ENCODE data around the gene SERTAD3.
"Not testable (repeated sequence)": the region's sequence is repeated elsewhere in the genome, so short reads cannot be mapped to it uniquely, and the experiment has no call there.

The SERTAD3 gene

GRCh38 chr19:40428197-40428596 is 15.9 kb downstream of the SERTAD3 start:
- not testable (repeated sequence) for DNase-seq (ENCODE audit: insufficient read length, low spot score); FAIRE-seq

DNA sequence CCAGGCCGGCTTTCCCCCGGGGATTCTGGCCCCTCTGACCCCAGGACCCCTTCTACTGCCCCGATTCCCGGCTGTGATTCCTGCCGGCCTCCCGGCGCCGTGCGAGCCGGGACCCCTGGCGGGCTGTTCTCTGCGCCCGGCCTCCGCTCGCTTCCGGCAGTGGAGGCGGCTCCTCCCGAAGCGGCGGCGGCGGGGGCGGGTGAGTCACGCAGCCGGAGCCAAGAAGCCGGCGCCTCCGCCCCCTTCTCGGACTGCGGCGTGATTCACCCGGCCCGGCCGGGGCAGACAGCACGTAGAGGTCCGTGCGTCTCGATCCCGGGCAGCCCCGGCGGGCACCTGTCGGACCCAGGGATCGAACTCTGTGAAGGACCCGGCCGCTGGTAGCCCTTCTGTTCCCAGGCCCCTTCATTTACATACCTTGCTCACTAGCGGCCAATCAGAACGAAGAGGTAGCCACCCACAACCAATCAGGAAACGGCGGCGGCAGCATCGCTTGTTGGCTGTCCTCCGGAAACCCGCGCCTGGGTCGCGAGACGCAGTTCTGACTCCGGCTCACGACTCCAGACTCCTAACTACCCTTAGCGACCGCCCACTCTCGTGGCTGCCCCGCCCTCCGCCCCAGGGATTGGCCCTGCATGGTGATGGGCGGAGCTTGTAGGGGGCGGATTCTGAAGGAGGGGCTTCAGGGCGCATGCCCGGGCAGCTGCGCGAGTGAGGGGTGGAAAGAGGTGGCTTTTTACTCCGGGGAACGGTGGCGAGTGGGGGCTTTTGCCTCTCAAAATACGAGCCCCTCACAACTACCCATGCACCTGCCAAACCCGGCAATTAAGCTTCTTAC is 18.5 kb downstream of the SERTAD3 start, which contains the start of gene SERTAD1:
TSS of gene SERTAD1 (minus strand) at position 543 of the 838 bp plus-strand sequence. CDS start 2,446 bp downstream, outside the sequence.
- peak; percentile 97 for DNase-seq (ENCODE audit: insufficient read length, low spot score)
- peak; percentile 92 for FAIRE-seq

DNA sequence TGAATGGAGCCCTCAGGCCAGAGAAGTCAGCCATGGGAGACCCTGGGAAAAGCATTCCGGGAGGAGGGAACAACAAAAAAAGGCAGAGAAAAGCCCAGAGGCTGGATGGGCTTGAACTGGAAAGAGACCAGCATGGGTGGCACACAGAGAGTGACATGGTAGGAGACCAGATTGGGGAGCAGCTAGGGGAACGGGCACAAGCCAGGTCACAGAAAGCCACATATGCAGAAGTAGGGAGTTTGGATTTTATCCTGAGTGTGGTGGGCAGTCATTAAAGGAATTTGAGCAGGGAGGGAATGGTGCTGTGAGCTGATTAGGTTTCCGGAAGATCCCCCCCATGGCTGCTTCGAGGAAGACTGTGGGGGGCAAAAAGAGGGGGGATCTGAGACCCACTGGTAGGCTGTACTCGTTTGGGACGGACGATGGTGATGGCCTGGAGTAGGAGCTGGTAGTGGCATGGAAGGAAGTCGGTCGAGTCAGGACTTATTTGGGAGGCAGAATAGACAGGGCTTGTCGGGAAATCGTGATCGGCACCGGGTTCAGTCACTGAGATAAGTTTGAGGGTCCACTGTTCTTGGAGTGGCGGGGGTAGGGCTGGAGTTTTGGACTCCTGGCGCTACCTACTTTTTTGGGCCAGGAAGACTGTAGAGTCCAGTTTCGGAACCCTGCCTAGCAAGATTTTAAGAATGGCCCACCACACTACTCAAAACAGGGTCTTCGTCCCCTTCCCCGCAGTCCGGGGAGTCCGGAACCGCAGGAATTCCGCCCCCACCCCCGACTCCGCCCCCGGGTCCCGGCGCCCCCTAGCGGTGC is 19.3 kb downstream of the SERTAD3 start:
- FAIRE-seq = no peak
- DNase-seq (ENCODE audit: insufficient read length, low spot score) = no peak

DNA sequence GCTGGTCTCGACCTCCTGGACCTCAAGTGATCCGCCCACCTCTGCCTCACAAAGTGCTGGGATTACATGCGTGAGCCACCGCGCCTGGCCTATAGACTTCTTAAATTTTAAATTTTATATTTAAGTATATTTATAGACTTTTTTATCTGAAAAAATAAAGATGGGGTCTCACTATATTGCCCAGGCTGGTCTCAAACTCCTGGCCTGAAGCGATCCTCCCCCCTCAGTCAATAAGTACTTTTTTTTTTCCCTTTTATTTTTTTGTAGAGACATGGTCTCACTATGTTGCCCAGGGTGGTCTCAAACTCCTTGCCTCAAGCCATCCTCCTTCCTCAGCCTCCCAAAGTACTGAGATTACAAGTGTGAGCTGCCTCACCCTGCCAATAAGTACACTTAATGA is 20.2 kb downstream of the SERTAD3 start:
- DNase-seq (ENCODE audit: insufficient read length, low spot score) (no peak), FAIRE-seq (no peak)

DNA sequence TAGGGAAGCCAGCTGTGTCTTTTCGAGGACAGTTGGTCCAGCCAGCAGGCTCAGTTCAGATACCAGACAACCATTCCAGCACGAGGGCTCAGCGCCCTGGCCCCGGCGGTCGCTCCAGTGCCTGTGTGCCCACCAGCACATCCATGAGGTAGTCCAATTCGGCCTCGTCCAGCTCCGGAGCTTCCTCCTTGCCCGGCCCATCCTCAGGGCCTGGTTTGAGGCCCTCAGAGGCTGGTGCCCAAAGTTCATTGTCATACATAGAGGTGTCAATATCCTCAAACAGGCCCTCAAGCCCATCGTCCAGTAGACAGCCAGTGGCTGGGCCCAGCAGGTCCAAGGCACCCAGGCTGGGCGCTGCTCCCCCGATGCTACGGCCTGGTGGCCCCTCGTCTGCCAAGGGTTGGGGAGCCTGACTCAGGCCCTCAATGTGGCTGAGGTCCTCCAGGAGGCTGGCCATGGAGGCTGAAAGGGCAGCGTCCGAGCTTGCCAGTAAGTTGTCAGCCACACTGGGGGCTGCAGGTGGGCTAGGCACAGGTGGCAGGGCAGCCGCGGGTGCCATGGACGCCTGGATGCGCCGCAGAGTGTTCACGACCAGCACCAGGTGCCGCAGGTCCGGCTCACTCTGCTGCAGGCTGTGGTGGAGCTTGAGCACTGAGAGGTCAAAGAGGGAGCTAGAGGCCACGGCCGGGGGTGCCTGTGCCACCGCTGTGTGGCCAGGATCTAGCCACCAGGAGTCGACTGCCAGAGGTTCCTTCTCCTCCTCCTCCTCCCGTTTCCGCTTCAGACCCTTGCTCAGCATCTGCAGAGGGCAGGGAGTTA is 21.2 kb downstream of the SERTAD3 start:
- FAIRE-seq = no peak
- DNase-seq (ENCODE audit: insufficient read length, low spot score) = no peak

DNA sequence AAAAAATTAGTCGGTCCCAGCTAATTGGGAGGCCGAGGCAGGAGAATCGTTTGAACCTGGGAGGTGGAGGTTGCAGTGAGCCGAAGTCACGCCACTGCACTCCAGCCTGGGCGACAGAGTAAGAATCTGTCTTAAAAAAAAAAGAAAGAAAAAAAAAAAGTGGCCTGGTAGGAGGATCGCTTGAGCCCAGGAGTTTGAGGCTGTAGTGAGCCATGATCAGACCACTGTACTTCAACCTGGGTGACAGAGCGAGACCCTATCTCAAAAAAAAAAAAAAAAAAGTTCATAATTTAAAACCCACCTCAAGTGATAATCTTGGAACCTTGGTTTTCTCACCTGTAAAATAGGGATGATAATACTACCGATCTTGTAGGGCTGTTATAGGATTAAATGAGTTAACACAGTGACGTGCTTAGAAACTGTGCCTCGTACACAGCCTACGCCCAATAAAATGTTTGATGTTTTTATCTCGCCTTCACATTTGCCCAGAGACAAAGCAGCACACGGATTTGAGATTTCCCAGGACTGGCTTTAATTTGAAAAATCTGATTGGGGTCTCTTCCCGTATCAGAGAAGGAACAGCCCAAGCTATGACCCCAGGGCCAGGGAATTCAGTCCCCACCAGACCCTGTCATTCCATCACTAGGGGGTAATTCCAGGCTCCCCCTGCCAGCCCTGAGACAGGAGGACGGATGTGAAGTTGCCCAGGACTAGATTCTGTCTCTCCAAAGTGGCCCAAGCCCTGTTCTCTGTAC is 22.0 kb downstream of the SERTAD3 start:
- DNase-seq (ENCODE audit: insufficient read length, low spot score) = no peak
- no peak for FAIRE-seq

- FAIRE-seq (peak; percentile 93), DNase-seq (ENCODE audit: insufficient read length, low spot score) (peak; percentile 92)
Measured at GRCh38 chr19:40420766-40421765, 23.1 kb downstream of the SERTAD3 start.

GRCh38 chr19:40420451-40420765 is 23.7 kb downstream of the SERTAD3 start:
- FAIRE-seq (no peak), DNase-seq (ENCODE audit: insufficient read length, low spot score) (no peak)

- FAIRE-seq (no peak), DNase-seq (ENCODE audit: insufficient read length, low spot score) (no peak)
Measured at GRCh38 chr19:40419780-40420179, 24.4 kb downstream of the SERTAD3 start.

DNA sequence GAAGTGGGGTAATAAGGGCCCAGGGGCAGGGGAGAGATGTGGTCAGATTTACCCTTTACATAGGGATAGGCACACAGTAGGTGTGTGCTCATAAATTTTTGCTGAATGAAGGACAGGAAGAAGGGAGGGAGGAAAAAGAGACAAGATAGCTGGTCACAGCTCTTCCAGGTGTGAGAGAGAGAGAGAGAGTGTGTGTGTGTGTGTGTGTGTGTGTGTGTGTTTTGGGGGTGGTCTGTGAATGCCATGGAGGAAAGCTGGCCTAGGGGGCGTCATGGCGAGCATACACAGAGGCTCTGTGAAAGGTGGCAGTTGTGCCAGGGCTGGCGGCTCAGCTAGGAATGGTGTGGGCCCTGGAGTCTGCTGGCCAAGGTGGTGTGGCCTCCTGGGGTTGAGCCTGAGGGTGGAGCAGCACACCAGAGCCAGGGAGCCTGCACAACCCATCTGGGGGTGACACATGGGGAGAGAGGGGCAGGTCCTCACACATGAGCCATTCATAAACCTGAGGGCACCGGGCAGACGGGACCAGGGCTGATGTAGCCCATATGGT is 25.0 kb downstream of the SERTAD3 start:
- FAIRE-seq (no peak), DNase-seq (ENCODE audit: insufficient read length, low spot score) (no peak)

DNA sequence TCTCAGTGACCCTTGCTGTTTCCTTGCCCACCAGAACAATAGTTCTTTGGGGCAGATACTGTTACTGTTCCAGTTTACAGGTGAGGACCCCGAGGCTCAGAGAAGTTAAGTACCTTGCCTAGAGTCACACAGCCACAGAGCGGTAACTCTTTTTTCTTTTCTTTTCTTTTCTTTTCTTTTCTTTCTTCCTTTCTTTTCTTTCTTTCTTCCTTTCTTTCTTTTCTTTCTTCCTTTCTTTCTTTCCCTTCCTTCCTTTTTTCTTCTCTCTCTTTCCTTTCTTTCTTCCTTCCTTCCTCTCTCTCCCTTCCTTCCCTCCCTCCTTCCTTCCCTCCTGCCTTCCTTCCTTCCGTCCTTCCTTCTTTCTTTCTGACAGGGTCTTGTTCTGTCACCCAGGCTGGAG is 26.1 kb downstream of the SERTAD3 start:
- no peak for FAIRE-seq

DNA sequence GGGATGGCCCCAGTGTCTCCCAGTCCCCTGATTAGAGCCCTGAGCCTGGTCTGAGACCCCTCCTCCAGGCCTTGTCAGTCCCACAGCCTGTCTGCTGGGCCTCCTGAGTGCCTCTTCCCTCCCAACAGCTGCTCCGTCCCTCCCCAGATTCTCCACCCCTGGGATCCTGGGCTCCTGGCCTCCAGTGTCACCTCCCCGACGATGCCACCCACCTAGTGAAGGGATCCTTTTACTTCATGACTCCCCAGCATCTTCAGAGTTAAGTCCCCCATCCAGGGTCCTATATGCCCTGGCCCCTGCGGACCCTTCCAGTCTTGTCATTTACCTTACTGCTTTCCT is 26.5 kb downstream of the SERTAD3 start:
- no peak for DNase-seq (ENCODE audit: insufficient read length, low spot score)
- no peak for FAIRE-seq

More for the DNA sequence above, 26.1 kb downstream of the SERTAD3 start:
- DNase-seq (ENCODE audit: insufficient read length, low spot score) = no peak

GRCh38 chr19:40416918-40417642 is 27.1 kb downstream of the SERTAD3 start:
- no peak for DNase-seq (ENCODE audit: insufficient read length, low spot score)
- no peak for FAIRE-seq

DNA sequence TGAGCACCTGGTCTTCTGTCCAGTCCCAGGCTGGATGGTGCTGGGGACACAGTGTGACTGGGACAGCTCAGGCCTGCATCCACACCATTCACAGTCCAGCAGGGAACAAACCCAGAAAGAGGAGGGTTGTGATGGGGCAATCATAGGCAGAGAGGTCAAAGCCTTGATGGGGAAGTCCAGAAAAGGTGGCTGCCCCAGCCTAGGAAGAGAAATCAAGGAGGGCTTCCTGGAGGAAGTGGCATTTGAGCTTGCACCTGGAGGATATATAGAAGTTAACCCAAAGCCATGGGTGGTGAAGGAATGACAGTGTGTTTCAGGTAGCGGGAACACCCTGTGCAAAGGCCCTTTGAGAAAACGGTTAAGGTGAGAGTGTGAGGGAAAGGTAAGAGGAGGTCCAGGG is 28.4 kb downstream of the SERTAD3 start:
- no peak for DNase-seq (ENCODE audit: insufficient read length, low spot score)
- no peak for FAIRE-seq

GRCh38 chr19:40414542-40415535 is 29.3 kb downstream of the SERTAD3 start:
- FAIRE-seq = no peak
- no peak for DNase-seq (ENCODE audit: insufficient read length, low spot score)

- FAIRE-seq (no peak), DNase-seq (ENCODE audit: insufficient read length, low spot score) (no peak)
Measured at GRCh38 chr19:40413291-40413845, 30.8 kb downstream of the SERTAD3 start, which contains the start of gene PRX. Gene PRX (minus strand): TSS chr19:40413378. CDS start chr19:40407932, 5,446 bp downstream.

GRCh38 chr19:40412866-40413265 is 31.3 kb downstream of the SERTAD3 start:
- no peak for DNase-seq (ENCODE audit: insufficient read length, low spot score)
- no peak for FAIRE-seq
